Sigmoid colon (tissue), 7 donors: ENCODE measurements around the gene SOBP. TPM values are rescaled to one million over a fixed set of nuclear protein-coding genes. Genes with fewer than 3 reads are reported as not detected.

Experiments
- DNase-seq: peaks from one replicate; pipeline ENCODE4 v3.0.0-alpha.2; 2019
- H3K27ac ChIP-seq, 4 donors: fragments of 200-600 bp; sonication (generic); one replicate each; pipeline ENCODE4 v1.5.1; 2016 to 2019; ENCODE audit warnings: mild to moderate bottlenecking in 1 of 4
- H3K27me3 ChIP-seq, 3 donors: fragments of 200-600 bp; sonication (generic); one replicate each; pipeline ENCODE4 v1.5.1; 2019; ENCODE audit warnings: mild to moderate bottlenecking in 1 of 3
- H3K36me3 ChIP-seq, 4 donors: fragments of 200-600 bp; sonication (generic); one replicate each; pipeline ENCODE4 v1.5.1; 2016 to 2019
- H3K4me1 ChIP-seq, 4 donors: fragments of 200-600 bp; sonication (generic); one replicate each; pipeline ENCODE4 v1.5.1; 2017 to 2019
- H3K4me3 ChIP-seq, 4 donors: fragments of 200-600 bp; sonication (generic); one replicate each; pipeline ENCODE4 v1.5.1; 2017 to 2019; ENCODE audit warnings: mild to moderate bottlenecking in 2 of 4, moderate library complexity in 1 of 4
- H3K9me3 ChIP-seq, 4 donors: fragments of 200-600 bp in 3 of 4; sonication (generic) in 3 of 4; one replicate each; pipeline versions ENCODE4 v1.5.1 to v1.6.1; 2013 to 2019
- EP300 ChIP-seq, 4 donors: sonication (generic); formaldehyde crosslinking; IDR thresholded peaks; one replicate each; pipeline ENCODE4 v1.6.1; 2017; ENCODE audit warnings: antibody characterized with exemption in 4 of 4
- POLR2A ChIP-seq, 2 donors: fragments of 450-650 bp; IDR thresholded peaks; one replicate each; pipeline ENCODE4 v1.6.1; 2016; ENCODE audit warnings: antibody characterized with exemption in 2 of 2, mild to moderate bottlenecking in 2 of 2, moderate library complexity in 2 of 2
- POLR2AphosphoS5 ChIP-seq, 4 donors: sonication (generic); formaldehyde crosslinking; IDR thresholded peaks; one replicate each; pipeline ENCODE4 v1.6.1; 2017; ENCODE audit warnings: antibody characterized with exemption in 4 of 4
- WGBS, 2 donors: extraction: QIAGEN DNeasy Blood & Tissue Kit; methylation state at CpG; one replicate each; pipeline ENCODE4 v1.1.7; 2013; 5-methylcytosine and 5-hydroxymethylcytosine counted together
- intact Hi-C: fragments of 100-400 bp; cut with DNase I; formaldehyde crosslinking; loops from one replicate; pipeline ENCODE4 v1.15.1; 2023
- polyA plus RNA-seq, 3 donors: library from polyadenylated mRNA; stranded (reverse); fragments of 200-250 nt; gene quantifications; one replicate each; pipeline ENCODE4 v1.2.3, GENCODE V29; 2013
- total RNA-seq, 4 donors: library from RNA; depleted of rRNA; stranded (reverse); fragments of >200 nt; gene quantifications; one replicate each; pipeline ENCODE4 v1.1.0, GENCODE V29; 2016
- TF ChIP-seq, protein P1 (sequence below), 4 experiments: fragments of 450-650 bp in 3 of 4; fragments of 200-600 bp in 1 of 4; IDR thresholded peaks; one replicate each; pipeline ENCODE4 v1.5.1; 2016 to 2019; ENCODE audit warnings: antibody characterized with exemption in 4 of 4, mild to moderate bottlenecking in 3 of 4, moderate library complexity in 2 of 4
- donor health status: healthy with polysubstance abuse.
- donor health status: Bipolar disorder and iron deficiency.
- donor health status: healthy.

Gene SOBP
- total and polyA plus RNA-seq, 7 donors = 1.2 to 38.5 (median 16.8) TPM

GRCh38 chr6:107698146-107698545 is 208.2 kb downstream of the SOBP start:
- 85% methylated on average over 4 of the region's 4 CpGs for WGBS, 2 donors
- intact Hi-C loops = no loop called here

DNA sequence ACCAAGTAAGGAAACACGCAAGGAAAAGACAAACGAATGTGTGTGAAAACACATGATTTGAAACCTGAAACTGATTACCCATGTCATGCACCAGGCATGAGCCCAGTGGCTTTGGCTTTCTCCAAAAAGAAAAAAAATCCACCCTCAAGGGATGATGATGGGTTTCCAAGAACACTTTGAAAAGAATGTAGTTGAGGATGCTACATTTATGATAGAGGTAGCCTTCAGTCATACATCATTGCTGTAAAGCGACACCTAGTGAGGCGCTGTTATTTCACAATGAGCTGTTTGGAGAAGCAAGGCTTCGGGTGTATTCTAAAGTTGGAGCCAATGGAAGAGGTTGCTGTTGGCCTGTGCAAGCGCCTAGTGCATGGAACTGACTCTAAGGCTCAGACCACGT is 209.3 kb downstream of the SOBP start:
- Histone ChIP-seq H3K4me1 (no peaks in the 10 kb centered on the region), H3K27ac (no peak overlapping the region), H3K27me3 (no peaks in the 10 kb centered on the region), H3K9me3 (no peaks in the 10 kb centered on the region), H3K36me3 (no peaks in the 10 kb centered on the region), H3K4me3 (no peak overlapping the region)
- DNase-seq = no peak
- intact Hi-C loops = no loop called here
- TF ChIP-seq EP300 (IDR thresholded peaks at IDR 0.05) (no peak), POLR2AphosphoS5 (IDR thresholded peaks at IDR 0.05) (no peak), POLR2A (IDR thresholded peaks at IDR 0.05) (no peak)
- TF ChIP-seq, protein P1, sequence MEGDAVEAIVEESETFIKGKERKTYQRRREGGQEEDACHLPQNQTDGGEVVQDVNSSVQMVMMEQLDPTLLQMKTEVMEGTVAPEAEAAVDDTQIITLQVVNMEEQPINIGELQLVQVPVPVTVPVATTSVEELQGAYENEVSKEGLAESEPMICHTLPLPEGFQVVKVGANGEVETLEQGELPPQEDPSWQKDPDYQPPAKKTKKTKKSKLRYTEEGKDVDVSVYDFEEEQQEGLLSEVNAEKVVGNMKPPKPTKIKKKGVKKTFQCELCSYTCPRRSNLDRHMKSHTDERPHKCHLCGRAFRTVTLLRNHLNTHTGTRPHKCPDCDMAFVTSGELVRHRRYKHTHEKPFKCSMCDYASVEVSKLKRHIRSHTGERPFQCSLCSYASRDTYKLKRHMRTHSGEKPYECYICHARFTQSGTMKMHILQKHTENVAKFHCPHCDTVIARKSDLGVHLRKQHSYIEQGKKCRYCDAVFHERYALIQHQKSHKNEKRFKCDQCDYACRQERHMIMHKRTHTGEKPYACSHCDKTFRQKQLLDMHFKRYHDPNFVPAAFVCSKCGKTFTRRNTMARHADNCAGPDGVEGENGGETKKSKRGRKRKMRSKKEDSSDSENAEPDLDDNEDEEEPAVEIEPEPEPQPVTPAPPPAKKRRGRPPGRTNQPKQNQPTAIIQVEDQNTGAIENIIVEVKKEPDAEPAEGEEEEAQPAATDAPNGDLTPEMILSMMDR (IDR thresholded peaks at IDR 0.05) = no peak
- WGBS, 2 donors = 77 to 87% methylated on average over 7 of the region's 7 CpGs

More at GRCh38 chr6:107698146-107698545, 208.2 kb downstream of the SOBP start:
- no peaks in the 10 kb centered on the region for H3K27me3 ChIP-seq
- DNase-seq = no peak
- no peaks in the 10 kb centered on the region for H3K36me3 ChIP-seq
- no peaks in the 10 kb centered on the region for H3K9me3 ChIP-seq
- H3K4me3 ChIP-seq = no peak overlapping the region
- no peaks in the 10 kb centered on the region for H3K4me1 ChIP-seq
- TF ChIP-seq POLR2A (IDR thresholded peaks at IDR 0.05) (no peak), EP300 (IDR thresholded peaks at IDR 0.05) (no peak), POLR2AphosphoS5 (IDR thresholded peaks at IDR 0.05) (no peak)
- TF ChIP-seq, protein P1 (IDR thresholded peaks at IDR 0.05) = no peak
- no peak overlapping the region for H3K27ac ChIP-seq

DNA sequence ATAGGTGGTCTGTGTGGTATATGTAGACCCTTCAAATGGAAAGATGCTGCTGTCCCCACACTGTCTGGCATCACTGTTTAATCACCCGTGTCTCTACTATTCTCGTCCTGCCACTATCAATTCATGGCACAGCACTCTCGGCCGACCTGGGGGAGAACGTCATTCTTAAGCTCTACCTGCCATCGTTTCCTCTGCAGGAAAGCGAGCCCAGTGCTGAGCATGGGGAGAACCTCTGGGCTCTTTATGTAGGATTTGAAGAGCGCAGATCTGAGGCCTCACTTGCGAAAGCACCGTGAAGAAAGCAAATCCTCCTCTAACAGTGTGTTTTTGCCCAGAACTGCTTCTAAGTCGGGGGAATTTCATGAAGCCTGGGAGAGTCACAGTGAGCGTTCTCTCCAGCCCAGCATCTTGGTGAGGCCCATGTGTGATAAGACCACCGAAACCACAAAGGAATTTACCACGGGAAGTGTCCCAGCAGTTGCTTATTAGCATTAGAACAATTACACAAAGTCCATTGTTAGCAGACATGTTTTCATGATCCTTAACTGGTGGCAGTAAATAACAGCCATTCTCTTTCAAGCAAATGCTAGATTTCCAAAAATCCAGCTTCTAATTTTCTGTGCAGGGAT is 209.9 kb downstream of the SOBP start:
- Histone ChIP-seq H3K27me3 (no peaks in the 10 kb centered on the region), H3K4me1 (peaks cover 0 to 3% (median 0%) of the 10 kb centered on the region in 4 donors), H3K27ac (no peak overlapping the region), H3K36me3 (no peaks in the 10 kb centered on the region), H3K4me3 (no peak overlapping the region), H3K9me3 (no peaks in the 10 kb centered on the region)
- no peak for TF ChIP-seq EP300 (IDR thresholded peaks at IDR 0.05)
- no peak for TF ChIP-seq POLR2A (IDR thresholded peaks at IDR 0.05)
- TF ChIP-seq, protein P1 (IDR thresholded peaks at IDR 0.05) = no peak
- no peak for TF ChIP-seq POLR2AphosphoS5 (IDR thresholded peaks at IDR 0.05)
- no peak for DNase-seq
- intact Hi-C loops = no loop called here
- 71 to 85% methylated on average over 14 of the region's 14 CpGs for WGBS, 2 donors

DNA sequence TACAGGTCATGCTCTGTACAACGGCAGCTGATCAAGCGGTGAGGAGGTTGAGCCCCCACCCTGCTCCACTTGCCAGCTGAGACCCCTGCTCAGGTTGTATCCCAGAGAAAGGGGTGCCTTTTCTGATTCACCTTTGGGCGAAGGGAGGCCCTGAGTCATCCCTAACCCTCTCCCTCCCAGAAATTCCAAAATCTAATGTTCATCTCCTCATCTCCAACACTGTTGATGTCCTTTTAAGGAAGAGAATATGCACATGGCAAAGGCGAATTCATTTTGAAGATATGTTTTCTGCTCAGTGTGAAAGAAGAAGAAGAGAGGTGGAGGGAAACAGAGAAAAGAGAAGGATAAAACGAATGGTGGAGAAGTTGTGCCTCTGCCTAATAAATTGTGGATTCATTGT is 213.7 kb downstream of the SOBP start:
- Histone ChIP-seq H3K9me3 (no peaks in the 10 kb centered on the region), H3K27me3 (no peaks in the 10 kb centered on the region), H3K4me3 (no peak overlapping the region), H3K4me1 (peaks cover 0 to 3% (median 0%) of the 10 kb centered on the region in 4 donors), H3K27ac (no peak overlapping the region), H3K36me3 (no peaks in the 10 kb centered on the region)
- WGBS, 2 donors = 93% methylated on average over 5 of the region's 5 CpGs
- intact Hi-C loops = loop anchor here (1.0 kb wide), 1 partner anchor 28 kb away; no protein-coding TSS in a partner anchor
- DNase-seq = no peak
- TF ChIP-seq POLR2A (IDR thresholded peaks at IDR 0.05) (no peak), POLR2AphosphoS5 (IDR thresholded peaks at IDR 0.05) (no peak), EP300 (IDR thresholded peaks at IDR 0.05) (no peak)
- TF ChIP-seq, protein P1 (IDR thresholded peaks at IDR 0.05) = no peak
